DOHH2 (cell line): Measurements from ENCODE around the gene ASPHD1.

Experiments used
- H3F3A ChIP-seq: fragments of 200-600 bp; sonication (generic), shearing (Covaris generic); 2 replicates; pipeline ENCODE4 v1.6.0; 2016; ENCODE audit warnings: antibody characterized with exemption, mild to moderate bottlenecking; ENCODE audit not compliant: control insufficient read depth, insufficient read depth
- H3K27ac ChIP-seq: fragments of 200-600 bp; sonication (generic); 2 replicates; pipeline ENCODE4 v1.5.1; 2014; ENCODE audit warnings: low read depth, mild to moderate bottlenecking, low read length, moderate library complexity
- H3K27me3 ChIP-seq: fragments of 200-600 bp; sonication (generic); 2 replicates; pipeline ENCODE4 v1.6.1; 2014; ENCODE audit warnings: mild to moderate bottlenecking, low read length, mixed read lengths; ENCODE audit not compliant: control insufficient read depth
- H3K36me3 ChIP-seq: fragments of 200-600 bp; sonication (generic); 2 replicates; pipeline ENCODE4 v1.6.1; 2014; ENCODE audit warnings: mild to moderate bottlenecking, low read length, moderate library complexity, mixed read lengths; ENCODE audit not compliant: control insufficient read depth
- H3K4me1 ChIP-seq: fragments of 200-600 bp; sonication (generic); 2 replicates; pipeline ENCODE4 v1.6.1; 2014; ENCODE audit warnings: mild to moderate bottlenecking, low read length, mixed read lengths; ENCODE audit not compliant: control insufficient read depth
- H3K4me2 ChIP-seq: fragments of 200-600 bp; sonication (generic); 2 replicates; pipeline ENCODE4 v1.6.0; 2014; ENCODE audit warnings: mild to moderate bottlenecking, low read length, moderate library complexity
- H3K4me3 ChIP-seq: fragments of 200-600 bp; sonication (generic); 2 replicates; pipeline ENCODE4 v1.5.1; 2014; ENCODE audit warnings: mild to moderate bottlenecking, low read length, mixed read lengths
- H3K79me2 ChIP-seq: fragments of 200-600 bp; sonication (generic); 2 replicates; pipeline ENCODE4 v1.6.1; 2014; ENCODE audit warnings: mild to moderate bottlenecking, low read length, mixed read lengths; ENCODE audit not compliant: control insufficient read depth
- H3K9me2 ChIP-seq: fragments of 200-600 bp; sonication (generic); replicated peaks from 2 replicates; pipeline ENCODE4 v1.6.1; 2014; ENCODE audit warnings: mild to moderate bottlenecking, low read length, mixed read lengths; ENCODE audit not compliant: control insufficient read depth
- H3K9me3 ChIP-seq: fragments of 200-600 bp; sonication (generic); 2 replicates; pipeline ENCODE4 v1.6.1; 2014; ENCODE audit warnings: antibody characterized with exemption, low read length, mixed read lengths; ENCODE audit not compliant: control insufficient read depth, insufficient read depth
- H4K20me1 ChIP-seq: fragments of 200-600 bp; sonication (generic); 2 replicates; pipeline ENCODE4 v1.6.0; 2014; ENCODE audit warnings: low read depth, mild to moderate bottlenecking, antibody characterized with exemption, low read length, moderate library complexity; ENCODE audit not compliant: control insufficient read depth, insufficient read depth
- CTCF ChIP-seq: fragments of 200-600 bp; sonication (generic); IDR thresholded peaks from one replicate; pipeline ENCODE4 v1.5.1; 2014; ENCODE audit warnings: antibody characterized with exemption, mild to moderate bottlenecking, low read depth, low read length; ENCODE audit not compliant: poor library complexity, severe bottlenecking
- EZH2phosphoT487 ChIP-seq: fragments of 200-600 bp; sonication (generic); IDR thresholded peaks from 2 replicates; pipeline ENCODE4 v1.6.1; 2017; ENCODE audit warnings: borderline replicate concordance, mild to moderate bottlenecking, antibody characterized with exemption, low read length, moderate library complexity, mixed read lengths

ASPHD1 gene

GRCh38 chr16:29903590-29903989, 3.3 kb downstream of the ASPHD1 start:
- no peaks in the 10 kb centered on the region for H3K9me2 ChIP-seq

GRCh38 chr16:29904947-29905346, 4.7 kb downstream of the ASPHD1 start:
- Histone ChIP-seq H3K36me3 (no peaks in the 10 kb centered on the region), H3K27ac (no peak overlapping the region), H3K4me3 (no peak overlapping the region), H3K4me1 (peaks cover 9% of the 10 kb centered on the region), H3K9me3 (no peaks in the 10 kb centered on the region), H3K27me3 (no peaks in the 10 kb centered on the region), H3F3A (no peaks in the 10 kb centered on the region), H4K20me1 (no peaks in the 10 kb centered on the region), H3K4me2 (no peak overlapping the region), H3K79me2 (no peaks in the 10 kb centered on the region), H3K9me2 (no peaks in the 10 kb centered on the region)
- TF ChIP-seq EZH2phosphoT487 (no peak), CTCF (no peak)

More at GRCh38 chr16:29903590-29903989, 3.3 kb downstream of the ASPHD1 start:
- TF ChIP-seq EZH2phosphoT487 (no peak), CTCF (no peak)
- peaks cover 11% of the 10 kb centered on the region for H3K27me3 ChIP-seq
- no peaks in the 10 kb centered on the region for H3K79me2 ChIP-seq
- H4K20me1 ChIP-seq: no peaks in the 10 kb centered on the region
- no peak overlapping the region for H3K27ac ChIP-seq
- H3K4me3 ChIP-seq: no peak overlapping the region
- no peak overlapping the region for H3K4me2 ChIP-seq
- peaks cover 10% of the 10 kb centered on the region for H3K4me1 ChIP-seq
- no peaks in the 10 kb centered on the region for H3F3A ChIP-seq
- H3K9me3 ChIP-seq: no peaks in the 10 kb centered on the region
- H3K36me3 ChIP-seq: no peaks in the 10 kb centered on the region

- Histone ChIP-seq H3K4me1 (peaks cover 5% of the 10 kb centered on the region), H3K27me3 (no peaks in the 10 kb centered on the region), H3K9me3 (no peaks in the 10 kb centered on the region), H3K27ac (no peak overlapping the region), H3F3A (no peaks in the 10 kb centered on the region), H3K36me3 (no peaks in the 10 kb centered on the region), H4K20me1 (no peaks in the 10 kb centered on the region), H3K9me2 (no peaks in the 10 kb centered on the region), H3K4me3 (no peak overlapping the region), H3K79me2 (no peaks in the 10 kb centered on the region), H3K4me2 (no peak overlapping the region)
- TF ChIP-seq EZH2phosphoT487: no peak
- no peak for TF ChIP-seq CTCF
These were observed 5.4 kb downstream of the ASPHD1 start for GRCh38 chr16:29905668-29906067.
